Pancreas (tissue), 10 donors: ENCODE data around the gene TMEM129. TPM values are rescaled to one million over a fixed set of nuclear protein-coding genes. Genes with fewer than 3 reads are reported as not detected.

ENCODE experiments used
- ATAC-seq, 4 donors: fragments of 200-7000 bp; cut with Tn5 transposase; one replicate each; pipeline versions ENCODE4 v1.8.0 to v1.9.1; 2020; ENCODE audit warnings: mild to moderate bottlenecking in 4 of 4, moderate library complexity in 4 of 4
- DNase-seq, 6 donors: peaks; one replicate each; pipeline ENCODE4 v3.0.0-alpha.2; 2020
- FAIRE-seq: peaks from 2 replicates; lab custom pipeline; 2012; peaks lifted over from hg19 to GRCh38; lab: Jason Lieb, UNC
- H3K27ac ChIP-seq, 4 donors: fragments of 200-600 bp; sonication (generic); 1 replicate in 3 of 4; 2 replicates in 1 of 4; pipeline versions ENCODE4 v1.5.0 to v1.8.0; 2020
- H3K27me3 ChIP-seq, 4 donors: fragments of 200-600 bp; one replicate each; pipeline ENCODE4 v1.8.0; 2021
- H3K36me3 ChIP-seq, 3 donors: fragments of 200-600 bp; sonication (generic) in 1 of 3; one replicate each; pipeline versions ENCODE4 v1.5.0 to v1.8.0; 2020 to 2021
- H3K4me1 ChIP-seq, 3 donors: fragments of 200-600 bp; one replicate each; pipeline ENCODE4 v1.8.0; 2021
- H3K4me3 ChIP-seq, 4 donors: fragments of 200-600 bp; sonication (generic) in 2 of 4; one replicate each; pipeline versions ENCODE4 v1.5.0 to v1.8.0; 2020 to 2021
- H3K9me3 ChIP-seq, 4 donors: fragments of 200-600 bp; one replicate each; pipeline ENCODE4 v1.8.0; 2021
- CTCF ChIP-seq, 4 donors: fragments of 200-600 bp; sonication (generic) in 3 of 4; IDR thresholded peaks; one replicate each; pipeline versions ENCODE4 v1.5.0 to v1.8.0; 2021; ENCODE audit warnings: antibody characterized with exemption in 4 of 4
- WGBS, 2 donors: extraction: QIAGEN DNeasy Blood & Tissue Kit; methylation state at CpG; one replicate each; pipeline ENCODE4 v1.1.7; 2013; 5-methylcytosine and 5-hydroxymethylcytosine counted together
- intact Hi-C, 3 donors: fragments of 100-400 bp; cut with DNase I; formaldehyde crosslinking; loops; one replicate each; pipeline versions ENCODE4 v1.11.1 to v1.14.2; 2022
- polyA plus RNA-seq, 2 donors: library from polyadenylated mRNA; stranded (reverse); fragments of 200-250 nt; gene quantifications; one replicate each; pipeline ENCODE4 v1.2.3, GENCODE V29; 2013
- total RNA-seq, 6 donors: library from RNA; stranded (reverse); fragmentation: NEBNext Ultra II Directional in 4 of 6; extraction: Animal tissue kit (Norgen Biotek cat#: 25700) in 4 of 6; gene quantifications; one replicate each; pipeline versions ENCODE4 v1.2.1 to v1.2.4, GENCODE V29; 2021 to 2023
- donor health status: healthy with polysubstance abuse.
- donor health status: DM: no; HTN: no; CAD: no; lungs with moderate emphysema.
- donor health status: DM: no; HTN: no; CAD: no.
- donor health status: control.
- donor health status: control.
- donor health status: Bipolar disorder and iron deficiency.
- donor health status: DM: yes; HTN: yes; CAD: no.
- donor health status: DM: no; HTN: no; CAD: no.
- donor health status: DM: no; HTN: no; CAD: no.
- donor health status: DM: yes; HTN: yes; CAD: no.

The TMEM129 gene
- total and polyA plus RNA-seq, 8 donors = 17.2 to 32.7 (median 20.0) TPM

- peak overlapping the region in 1 of 4 donors; percentile 46 for H3K27ac ChIP-seq
Measured at GRCh38 chr4:1685235-1686150, 35.6 kb downstream of the TMEM129 start.

GRCh38 chr4:1684506-1685234 is 36.5 kb downstream of the TMEM129 start:
- Histone ChIP-seq H3K27me3 (no peaks in the 10 kb centered on the region), H3K27ac (peak overlapping the region in 3 of 4 donors; percentile 46 to 61 (median 55)), H3K36me3 (no peaks in the 10 kb centered on the region), H3K4me3 (peak overlapping the region; percentile 19 to 59 (median 40)), H3K9me3 (no peaks in the 10 kb centered on the region), H3K4me1 (no peaks in the 10 kb centered on the region)
- DNase-seq (peak in 2 of 6 donors; percentile 32 to 97), FAIRE-seq (no peak), ATAC-seq (peak; percentile 2 to 17 (median 8))
- no peak for TF ChIP-seq CTCF (IDR thresholded peaks at IDR 0.05)
- WGBS, 2 donors = 31 to 35% methylated on average over 46 to 66 of the region's 66 CpGs
- intact Hi-C loops = no loop called here

More at GRCh38 chr4:1685235-1686150, 35.6 kb downstream of the TMEM129 start:
- no peaks in the 10 kb centered on the region for H3K9me3 ChIP-seq
- H3K4me3 ChIP-seq = peak overlapping the region in 1 of 4 donors; percentile 59
- ATAC-seq = no peak
- WGBS, 2 donors = 75 to 76% methylated on average over 22 to 23 of the region's 23 CpGs
- H3K36me3 ChIP-seq = no peaks in the 10 kb centered on the region
- FAIRE-seq = no peak
- intact Hi-C loops = no loop called here
- H3K4me1 ChIP-seq = no peaks in the 10 kb centered on the region
- no peaks in the 10 kb centered on the region for H3K27me3 ChIP-seq
- DNase-seq = peak in 5 of 6 donors; percentile 19 to 63 (median 29)
- TF ChIP-seq CTCF (IDR thresholded peaks at IDR 0.05) = no peak

GRCh38 chr4:1683736-1684505 is 37.2 kb downstream of the TMEM129 start, which contains the start of gene FAM53A:
Gene FAM53A, minus strand, starts transcription at chr4:1684313. Its CDS starts 15,572 bp downstream, at chr4:1668741.
- 1% methylated on average over 46 to 118 of the region's 118 CpGs for WGBS, 2 donors
- Histone ChIP-seq H3K4me1 (no peaks in the 10 kb centered on the region), H3K4me3 (peak within 1 kb of the TSS; percentile 47 to 77 (median 55)), H3K9me3 (no peaks in the 10 kb centered on the region), H3K27me3 (no peaks in the 10 kb centered on the region), H3K27ac (peak within 1 kb of the TSS; percentile 46 to 61 (median 55)), H3K36me3 (no peaks in the 10 kb centered on the region)
- intact Hi-C loops = no loop called here
- no peak for TF ChIP-seq CTCF (IDR thresholded peaks at IDR 0.05)
- ATAC-seq = peak; percentile 92 to 96 (median 94)
- peak in 5 of 6 donors; percentile 88 to 99 (median 94) for DNase-seq
- FAIRE-seq = no peak

GRCh38 chr4:1683261-1683735 is 37.8 kb downstream of the TMEM129 start:
- FAIRE-seq (peak; percentile 29), DNase-seq (peak in 1 of 6 donors; percentile 24), ATAC-seq (peak in 1 of 4 donors; percentile 5)
- WGBS, 2 donors = 15 to 18% methylated on average over 13 of the region's 13 CpGs
- no peaks in the 10 kb centered on the region for H3K4me1 ChIP-seq
- no peaks in the 10 kb centered on the region for H3K36me3 ChIP-seq
- no peak for TF ChIP-seq CTCF (IDR thresholded peaks at IDR 0.05)
- intact Hi-C loops = no loop called here
- no peaks in the 10 kb centered on the region for H3K27me3 ChIP-seq
- H3K9me3 ChIP-seq = no peaks in the 10 kb centered on the region
- peak overlapping the region; percentile 47 to 77 (median 55) for H3K4me3 ChIP-seq
- peak overlapping the region; percentile 25 to 57 (median 46) for H3K27ac ChIP-seq
